H1 (cell line): ENCODE data around the gene TRAF5.

ENCODE experiments used
- CREB1 ChIP-seq: IDR thresholded peaks from 2 replicates; pipeline ENCODE4 v1.6.1; 2012; ENCODE audit warnings: inconsistent platforms
- EZH2 ChIP-seq: fragments of 200-600 bp; sonication (generic); IDR thresholded peaks from 2 replicates; pipeline ENCODE4 v1.7.1; 2012; ENCODE audit warnings: low read depth, mild to moderate bottlenecking, moderate library complexity, low read length, inconsistent platforms; ENCODE audit not compliant: severe bottlenecking
- TAF1 ChIP-seq: IDR thresholded peaks from 2 replicates; pipeline ENCODE4 v1.6.1; 2011; ENCODE audit warnings: mild to moderate bottlenecking, low read depth, low read length

- no peak for TF ChIP-seq CREB1
- TF ChIP-seq TAF1 = no peak
- TF ChIP-seq EZH2 = no peak
Observed at GRCh38 chr1:211424018-211424417, 97.4 kb downstream of the TRAF5 start.
